Osteocyte (in vitro differentiated cells): ENCODE measurements around the gene SCGB2B2. TPM values are rescaled to one million over a fixed set of nuclear protein-coding genes. Genes with fewer than 3 reads are reported as not detected.

Source experiments
- DNase-seq: peaks from one replicate; pipeline ENCODE4 v3.0.0; 2021; ENCODE audit warnings: mixed read lengths; ENCODE audit not compliant: unreplicated experiment; ENCODE audit errors: extremely low spot score
- H3K27ac Mint-ChIP-seq: one replicate; pipeline ENCODE4 v1.8.0; 2021; ENCODE audit warnings: mild to moderate bottlenecking, mixed read lengths; ENCODE audit not compliant: unreplicated experiment
- H3K27me3 Mint-ChIP-seq: one replicate; pipeline ENCODE4 v1.8.0; 2021; ENCODE audit warnings: mixed read lengths; ENCODE audit not compliant: unreplicated experiment
- H3K36me3 Mint-ChIP-seq: one replicate; pipeline ENCODE4 v1.8.0; 2021; ENCODE audit warnings: mixed read lengths; ENCODE audit not compliant: unreplicated experiment
- H3K4me1 Mint-ChIP-seq: one replicate; pipeline ENCODE4 v1.8.0; 2021; ENCODE audit warnings: mixed read lengths; ENCODE audit not compliant: unreplicated experiment
- H3K4me3 Mint-ChIP-seq: one replicate; pipeline ENCODE4 v1.8.0; 2021; ENCODE audit warnings: mild to moderate bottlenecking, moderate library complexity, mixed read lengths; ENCODE audit not compliant: unreplicated experiment
- H3K9me3 Mint-ChIP-seq: one replicate; pipeline ENCODE4 v1.8.0; 2021; ENCODE audit warnings: mixed read lengths; ENCODE audit not compliant: unreplicated experiment
- CTCF ChIP-seq: fragments of 200-600 bp; sonication (generic); IDR thresholded peaks from 2 replicates; pipeline ENCODE4 v1.5.0; 2021; ENCODE audit warnings: antibody characterized with exemption, mild to moderate bottlenecking, moderate library complexity
- total RNA-seq: library from RNA; stranded (reverse); gene quantifications from 2 replicates; pipeline ENCODE4 v1.2.1, GENCODE V29; 2021

SCGB2B2 gene
- total RNA-seq, 1 donor from 2014 or later, result 0.78 TPM

GRCh38 chr19:34661357-34661756, 15.6 kb downstream of the SCGB2B2 start:
- Mint-ChIP-seq H3K4me3 (no peak overlapping the region), H3K36me3 (no peaks in the 10 kb centered on the region), H3K9me3 (peaks cover 6% of the 10 kb centered on the region), H3K27me3 (peaks cover 7% of the 10 kb centered on the region), H3K4me1 (no peaks in the 10 kb centered on the region), H3K27ac (no peak overlapping the region)
- no peak for DNase-seq
- no peak for TF ChIP-seq CTCF

- no peaks in the 10 kb centered on the region for H3K36me3 Mint-ChIP-seq
- no peak overlapping the region for H3K4me3 Mint-ChIP-seq
- no peak overlapping the region for H3K27ac Mint-ChIP-seq
- H3K4me1 Mint-ChIP-seq, result no peaks in the 10 kb centered on the region
- peaks cover 7% of the 10 kb centered on the region for H3K27me3 Mint-ChIP-seq
- TF ChIP-seq CTCF, result no peak
- DNase-seq, result no peak
- H3K9me3 Mint-ChIP-seq, result peaks cover 18% of the 10 kb centered on the region
These were observed 21.3 kb downstream of the SCGB2B2 start for GRCh38 chr19:34655651-34656050.

- TF ChIP-seq CTCF, result no peak
- Mint-ChIP-seq H3K4me1 (no peaks in the 10 kb centered on the region), H3K4me3 (no peak overlapping the region), H3K9me3 (peaks cover 23% of the 10 kb centered on the region), H3K27me3 (peaks cover 7% of the 10 kb centered on the region), H3K36me3 (no peaks in the 10 kb centered on the region), H3K27ac (no peak overlapping the region)
- DNase-seq, result no peak
These were observed 22.2 kb downstream of the SCGB2B2 start for GRCh38 chr19:34654796-34655195.

GRCh38 chr19:34651747-34652146, 25.2 kb downstream of the SCGB2B2 start:
- H3K27ac Mint-ChIP-seq, result no peak overlapping the region
- no peak for TF ChIP-seq CTCF
- H3K4me1 Mint-ChIP-seq, result no peaks in the 10 kb centered on the region
- no peak overlapping the region for H3K4me3 Mint-ChIP-seq
- peaks cover 18% of the 10 kb centered on the region for H3K9me3 Mint-ChIP-seq
- H3K27me3 Mint-ChIP-seq, result no peaks in the 10 kb centered on the region
- no peak for DNase-seq
- H3K36me3 Mint-ChIP-seq, result no peaks in the 10 kb centered on the region

GRCh38 chr19:34649886-34650543, 26.9 kb downstream of the SCGB2B2 start:
- H3K9me3 Mint-ChIP-seq, result peaks cover 18% of the 10 kb centered on the region
- H3K4me1 Mint-ChIP-seq, result no peaks in the 10 kb centered on the region
- no peaks in the 10 kb centered on the region for H3K27me3 Mint-ChIP-seq
- H3K27ac Mint-ChIP-seq, result no peak overlapping the region
- no peak overlapping the region for H3K4me3 Mint-ChIP-seq
- TF ChIP-seq CTCF, result no peak
- no peak for DNase-seq
- no peaks in the 10 kb centered on the region for H3K36me3 Mint-ChIP-seq
